ENCODE measurements around the gene VAV2. TPM values are rescaled to one million over a fixed set of nuclear protein-coding genes. Genes with fewer than 3 reads are reported as not detected.

The VAV2 gene
- total RNA-seq, 1 donor from 2014 or later: 34.6 TPM

DNA sequence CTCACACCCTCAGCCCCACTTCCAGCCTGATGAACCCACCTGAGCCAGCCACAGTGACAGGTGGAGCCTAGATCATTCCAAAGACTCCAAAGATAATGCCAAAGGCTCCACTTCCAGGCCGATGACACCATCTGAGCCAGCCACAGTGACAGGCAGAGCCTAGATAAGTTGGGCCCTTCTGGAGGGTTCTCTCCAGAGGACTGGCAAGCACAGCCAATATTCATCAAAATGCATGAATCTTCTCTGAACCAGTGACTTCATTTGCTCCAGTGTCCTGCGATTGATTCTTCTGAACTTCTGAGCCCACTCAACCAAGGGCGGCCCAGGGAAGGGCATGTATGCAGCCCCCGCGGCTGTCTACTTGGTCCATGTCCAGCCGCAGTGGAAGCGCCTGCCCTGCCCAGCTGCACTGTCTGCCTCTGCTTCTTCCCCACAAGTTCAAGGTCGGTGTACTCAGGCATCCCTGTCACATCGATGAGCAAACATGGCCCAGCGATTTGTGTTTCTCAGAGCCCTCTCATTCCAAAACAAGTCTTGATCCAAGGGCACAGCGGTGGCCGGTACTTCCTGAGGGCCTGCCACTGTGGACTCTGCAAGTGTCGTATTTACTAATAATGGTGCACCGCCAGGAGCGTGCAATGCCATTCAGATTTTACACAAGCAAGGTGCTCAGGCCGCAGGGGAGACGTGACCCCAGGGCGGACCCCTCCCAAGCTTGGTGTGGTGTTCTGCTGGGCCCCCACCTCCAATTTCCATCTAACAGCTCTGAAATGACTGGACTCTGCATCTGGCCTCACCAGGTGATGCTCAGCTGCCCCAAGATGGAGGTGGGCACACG lies 107.0 kb downstream of the VAV2 start:
- intact Hi-C loops (cut with DNase I): no loop called here
- Histone ChIP-seq H3K9me3 (no peaks in the 10 kb centered on the region), H3K36me3 (no peaks in the 10 kb centered on the region), H3K27me3 (no peaks in the 10 kb centered on the region), H3K4me1 (no peaks in the 10 kb centered on the region), H3K4me3 (no peak overlapping the region), H3K27ac (no peak overlapping the region)
- DNase-seq: no peak
- TF ChIP-seq CTCF (IDR thresholded peaks at IDR 0.05): no peak
- ATAC-seq: no peak

DNA sequence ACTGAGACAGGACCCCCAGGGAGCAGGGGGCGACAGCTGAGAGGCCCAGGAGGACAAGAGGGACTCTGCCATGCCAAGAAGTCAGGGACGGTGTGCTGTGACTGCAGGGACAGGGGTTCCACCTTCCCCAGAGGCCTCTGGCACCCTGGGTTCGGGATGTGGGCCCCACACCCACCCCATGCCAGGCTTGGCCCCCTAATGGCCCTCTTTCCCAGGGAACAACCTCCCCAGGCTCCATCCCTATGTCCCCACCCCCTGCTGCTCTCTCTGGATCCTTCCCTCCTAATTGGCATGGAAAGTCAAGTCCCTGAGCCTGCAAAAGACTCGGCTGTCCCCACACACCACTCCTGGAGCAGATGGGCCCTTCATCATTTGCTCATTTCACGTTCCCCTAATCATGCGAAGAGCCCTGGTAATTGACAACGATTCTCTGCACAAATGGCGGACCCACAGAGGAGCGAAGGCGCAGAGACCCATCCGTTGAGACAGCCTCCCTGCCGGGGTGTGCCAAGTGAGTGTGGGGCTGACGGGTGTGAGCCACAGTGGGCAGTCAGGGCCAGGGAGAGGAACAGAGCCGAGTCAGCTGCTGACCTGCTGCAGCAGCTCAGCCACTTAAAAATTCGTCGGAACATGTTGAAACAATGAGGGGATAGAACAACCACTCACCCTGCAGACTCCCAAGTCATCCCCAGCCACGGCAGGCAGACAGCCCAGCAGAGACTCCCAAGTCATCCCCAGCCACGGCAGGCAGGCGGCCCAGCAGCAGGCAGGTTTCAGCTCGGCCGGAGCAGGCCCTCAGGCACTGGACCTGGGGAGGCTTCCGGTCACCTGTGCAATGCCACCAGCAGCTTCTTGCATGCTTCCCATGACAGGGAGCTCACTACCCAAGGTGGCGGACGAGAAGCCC lies 109.0 kb downstream of the VAV2 start:
- no peak for TF ChIP-seq CTCF (IDR thresholded peaks at IDR 0.05)
- Histone ChIP-seq H3K4me3 (no peak overlapping the region), H3K4me1 (no peaks in the 10 kb centered on the region), H3K36me3 (no peaks in the 10 kb centered on the region), H3K9me3 (no peaks in the 10 kb centered on the region), H3K27me3 (no peaks in the 10 kb centered on the region), H3K27ac (peak overlapping the region; percentile 17)
- DNase-seq (no peak), ATAC-seq (no peak)
- intact Hi-C loops (cut with DNase I): no loop called here

GRCh38 chr9:133881671-133882381 lies 110.3 kb downstream of the VAV2 start:
- no peak overlapping the region for H3K4me3 ChIP-seq
- no peak for DNase-seq
- H3K4me1 ChIP-seq: no peaks in the 10 kb centered on the region
- no peaks in the 10 kb centered on the region for H3K27me3 ChIP-seq
- intact Hi-C loops (cut with DNase I): no loop called here
- no peak for ATAC-seq
- TF ChIP-seq CTCF (IDR thresholded peaks at IDR 0.05): no peak
- H3K9me3 ChIP-seq: no peaks in the 10 kb centered on the region
- no peaks in the 10 kb centered on the region for H3K36me3 ChIP-seq
- peak overlapping the region; percentile 17 for H3K27ac ChIP-seq

DNA sequence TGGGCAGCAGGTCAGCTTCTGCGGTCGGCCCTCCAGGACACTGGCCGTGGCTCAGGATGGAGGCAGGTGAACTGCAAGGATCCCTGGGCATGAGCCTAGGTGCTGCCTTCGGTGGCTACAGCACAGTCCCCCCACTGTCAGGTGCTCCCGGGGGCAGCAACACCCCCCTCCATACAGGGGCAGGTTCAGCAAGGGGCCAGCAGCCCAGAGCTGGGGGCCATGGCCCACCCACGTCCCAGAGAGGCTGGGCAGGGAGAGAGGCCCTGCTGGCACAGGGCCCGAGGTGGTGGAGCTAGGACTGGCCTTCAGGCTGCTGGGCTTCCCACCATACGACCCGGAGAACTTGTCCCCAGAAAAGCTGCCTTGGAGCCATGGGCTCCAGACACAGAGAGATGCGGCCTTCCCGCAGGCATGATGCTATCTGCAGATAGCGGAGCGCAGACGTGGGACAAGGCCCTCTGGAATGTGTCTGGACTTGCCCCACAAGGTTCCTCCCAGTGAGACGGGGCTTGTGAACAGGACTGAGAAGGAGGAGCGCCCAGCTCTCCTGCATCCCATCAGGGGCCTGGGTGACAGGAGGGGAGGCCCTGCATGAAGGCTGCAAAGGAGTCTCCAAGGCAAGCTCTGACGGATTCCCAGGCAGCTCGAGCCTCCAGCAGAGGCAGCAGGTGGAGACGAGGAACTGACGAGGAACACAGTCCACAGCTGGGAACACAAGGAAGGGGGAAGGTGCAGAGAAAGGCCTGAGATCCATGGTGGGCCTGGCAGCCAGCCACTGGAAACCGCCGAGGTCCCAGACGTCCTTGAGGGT lies 111.1 kb downstream of the VAV2 start:
- peak overlapping the region; percentile 17 for H3K27ac ChIP-seq

More for the DNA sequence above, 111.1 kb downstream of the VAV2 start:
- H3K4me1 ChIP-seq: no peaks in the 10 kb centered on the region
- ATAC-seq (no peak), DNase-seq (no peak)
- H3K4me3 ChIP-seq: no peak overlapping the region
- no peaks in the 10 kb centered on the region for H3K9me3 ChIP-seq
- no peak for TF ChIP-seq CTCF (IDR thresholded peaks at IDR 0.05)
- no peaks in the 10 kb centered on the region for H3K27me3 ChIP-seq
- no peaks in the 10 kb centered on the region for H3K36me3 ChIP-seq
- intact Hi-C loops (cut with DNase I): no loop called here
